ENCODE results near the gene ISOC2. TPM values are rescaled to one million over a fixed set of nuclear protein-coding genes. Genes with fewer than 3 reads are reported as not detected.
A peak's percentile ranks its signal among the peaks of the same experiment; 100 is the strongest.

Gene ISOC2
- total and polyA plus RNA-seq, 9 of the 15 experiments (the other 6 are each of a cell fraction or from before 2014, with no cell fraction given), result 1.2 to 229 (median 58.3) TPM

DNA sequence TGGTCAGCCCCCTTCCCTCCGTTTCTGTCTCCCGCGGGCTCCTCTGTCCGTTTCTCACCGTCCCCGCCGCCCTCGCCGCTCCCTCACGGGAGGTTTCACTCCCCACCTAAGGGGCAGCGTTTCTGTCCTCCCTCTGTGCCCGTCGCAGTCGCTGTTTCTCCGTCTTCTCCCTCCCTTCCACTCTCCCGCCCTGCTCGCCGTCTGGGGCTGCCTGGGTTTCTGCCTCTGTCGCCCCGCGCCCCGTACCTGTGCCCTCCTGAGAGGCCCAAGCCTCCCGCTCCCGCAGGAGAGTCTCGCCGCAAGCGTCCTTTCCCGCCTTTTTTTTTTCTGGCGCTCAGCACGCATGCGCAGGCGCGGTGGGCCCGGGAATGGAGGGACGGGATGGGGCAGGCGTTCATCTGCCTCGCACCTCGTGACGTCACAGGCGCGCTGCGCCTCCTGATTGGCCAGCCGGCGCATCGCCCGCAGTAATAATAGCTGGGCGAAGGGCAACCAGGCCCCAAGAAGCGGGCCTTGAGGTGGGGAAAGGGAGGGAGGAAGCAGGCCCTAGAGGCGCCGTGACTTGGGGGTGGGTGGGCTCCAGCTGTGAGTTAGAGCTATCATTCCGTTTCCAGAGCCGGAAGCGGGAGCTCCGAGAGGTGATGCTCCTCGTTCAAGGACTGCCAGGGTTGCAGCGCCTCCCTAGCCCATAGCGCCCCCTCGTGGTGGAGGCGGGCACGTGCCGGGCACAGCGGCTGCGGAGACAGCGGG is 42.2 kb upstream of the ISOC2 start (continued):
- TF ChIP-seq, protein P1, sequence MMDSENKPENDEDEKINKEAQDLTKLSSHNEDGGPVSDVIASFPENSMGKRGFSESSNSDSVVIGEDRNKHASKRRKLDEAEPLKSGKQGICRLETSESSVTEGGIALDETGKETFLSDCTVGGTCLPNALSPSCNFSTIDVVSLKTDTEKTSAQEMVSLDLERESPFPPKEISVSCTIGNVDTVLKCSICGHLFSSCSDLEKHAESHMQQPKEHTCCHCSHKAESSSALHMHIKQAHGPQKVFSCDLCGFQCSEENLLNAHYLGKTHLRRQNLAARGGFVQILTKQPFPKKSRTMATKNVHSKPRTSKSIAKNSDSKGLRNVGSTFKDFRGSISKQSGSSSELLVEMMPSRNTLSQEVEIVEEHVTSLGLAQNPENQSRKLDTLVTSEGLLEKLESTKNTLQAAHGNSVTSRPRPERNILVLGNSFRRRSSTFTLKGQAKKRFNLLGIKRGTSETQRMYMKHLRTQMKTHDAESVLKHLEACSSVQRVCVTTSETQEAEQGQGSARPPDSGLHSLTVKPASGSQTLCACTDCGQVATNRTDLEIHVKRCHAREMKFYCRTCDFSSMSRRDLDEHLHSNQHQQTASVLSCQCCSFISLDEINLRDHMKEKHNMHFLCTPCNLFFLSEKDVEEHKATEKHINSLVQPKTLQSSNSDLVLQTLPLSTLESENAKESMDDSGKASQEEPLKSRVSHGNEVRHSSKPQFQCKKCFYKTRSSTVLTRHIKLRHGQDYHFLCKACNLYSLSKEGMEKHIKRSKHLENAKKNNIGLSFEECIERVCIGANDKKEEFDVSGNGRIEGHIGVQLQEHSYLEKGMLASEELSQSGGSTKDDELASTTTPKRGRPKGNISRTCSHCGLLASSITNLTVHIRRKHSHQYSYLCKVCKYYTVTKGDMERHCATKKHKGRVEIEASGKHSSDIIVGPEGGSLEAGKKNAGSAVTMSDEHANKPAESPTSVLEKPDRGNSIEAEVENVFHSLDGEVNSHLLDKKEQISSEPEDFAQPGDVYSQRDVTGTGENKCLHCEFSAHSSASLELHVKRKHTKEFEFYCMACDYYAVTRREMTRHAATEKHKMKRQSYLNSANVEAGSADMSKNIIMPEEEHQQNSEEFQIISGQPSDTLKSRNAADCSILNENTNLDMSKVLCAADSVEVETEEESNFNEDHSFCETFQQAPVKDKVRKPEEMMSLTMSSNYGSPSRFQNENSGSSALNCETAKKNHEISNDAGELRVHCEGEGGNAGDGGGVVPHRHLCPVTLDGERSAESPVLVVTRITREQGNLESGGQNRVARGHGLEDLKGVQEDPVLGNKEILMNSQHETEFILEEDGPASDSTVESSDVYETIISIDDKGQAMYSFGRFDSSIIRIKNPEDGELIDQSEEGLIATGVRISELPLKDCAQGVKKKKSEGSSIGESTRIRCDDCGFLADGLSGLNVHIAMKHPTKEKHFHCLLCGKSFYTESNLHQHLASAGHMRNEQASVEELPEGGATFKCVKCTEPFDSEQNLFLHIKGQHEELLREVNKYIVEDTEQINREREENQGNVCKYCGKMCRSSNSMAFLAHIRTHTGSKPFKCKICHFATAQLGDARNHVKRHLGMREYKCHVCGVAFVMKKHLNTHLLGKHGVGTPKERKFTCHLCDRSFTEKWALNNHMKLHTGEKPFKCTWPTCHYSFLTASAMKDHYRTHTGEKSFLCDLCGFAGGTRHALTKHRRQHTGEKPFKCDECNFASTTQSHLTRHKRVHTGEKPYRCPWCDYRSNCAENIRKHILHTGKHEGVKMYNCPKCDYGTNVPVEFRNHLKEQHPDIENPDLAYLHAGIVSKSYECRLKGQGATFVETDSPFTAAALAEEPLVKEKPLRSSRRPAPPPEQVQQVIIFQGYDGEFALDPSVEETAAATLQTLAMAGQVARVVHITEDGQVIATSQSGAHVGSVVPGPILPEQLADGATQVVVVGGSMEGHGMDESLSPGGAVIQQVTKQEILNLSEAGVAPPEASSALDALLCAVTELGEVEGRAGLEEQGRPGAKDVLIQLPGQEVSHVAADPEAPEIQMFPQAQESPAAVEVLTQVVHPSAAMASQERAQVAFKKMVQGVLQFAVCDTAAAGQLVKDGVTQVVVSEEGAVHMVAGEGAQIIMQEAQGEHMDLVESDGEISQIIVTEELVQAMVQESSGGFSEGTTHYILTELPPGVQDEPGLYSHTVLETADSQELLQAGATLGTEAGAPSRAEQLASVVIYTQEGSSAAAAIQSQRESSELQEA (IDR thresholded peaks at IDR 0.05; ENCODE audit: low read depth), result no peak
- TF ChIP-seq, protein P2, sequence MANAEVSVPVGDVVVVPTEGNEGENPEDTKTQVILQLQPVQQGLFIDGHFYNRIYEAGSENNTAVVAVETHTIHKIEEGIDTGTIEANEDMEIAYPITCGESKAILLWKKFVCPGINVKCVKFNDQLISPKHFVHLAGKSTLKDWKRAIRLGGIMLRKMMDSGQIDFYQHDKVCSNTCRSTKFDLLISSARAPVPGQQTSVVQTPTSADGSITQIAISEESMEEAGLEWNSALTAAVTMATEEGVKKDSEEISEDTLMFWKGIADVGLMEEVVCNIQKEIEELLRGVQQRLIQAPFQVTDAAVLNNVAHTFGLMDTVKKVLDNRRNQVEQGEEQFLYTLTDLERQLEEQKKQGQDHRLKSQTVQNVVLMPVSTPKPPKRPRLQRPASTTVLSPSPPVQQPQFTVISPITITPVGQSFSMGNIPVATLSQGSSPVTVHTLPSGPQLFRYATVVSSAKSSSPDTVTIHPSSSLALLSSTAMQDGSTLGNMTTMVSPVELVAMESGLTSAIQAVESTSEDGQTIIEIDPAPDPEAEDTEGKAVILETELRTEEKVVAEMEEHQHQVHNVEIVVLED (CRISPR knock-in tag; IDR thresholded peaks at IDR 0.05), result no peak
- TF ChIP-seq, protein P3, sequence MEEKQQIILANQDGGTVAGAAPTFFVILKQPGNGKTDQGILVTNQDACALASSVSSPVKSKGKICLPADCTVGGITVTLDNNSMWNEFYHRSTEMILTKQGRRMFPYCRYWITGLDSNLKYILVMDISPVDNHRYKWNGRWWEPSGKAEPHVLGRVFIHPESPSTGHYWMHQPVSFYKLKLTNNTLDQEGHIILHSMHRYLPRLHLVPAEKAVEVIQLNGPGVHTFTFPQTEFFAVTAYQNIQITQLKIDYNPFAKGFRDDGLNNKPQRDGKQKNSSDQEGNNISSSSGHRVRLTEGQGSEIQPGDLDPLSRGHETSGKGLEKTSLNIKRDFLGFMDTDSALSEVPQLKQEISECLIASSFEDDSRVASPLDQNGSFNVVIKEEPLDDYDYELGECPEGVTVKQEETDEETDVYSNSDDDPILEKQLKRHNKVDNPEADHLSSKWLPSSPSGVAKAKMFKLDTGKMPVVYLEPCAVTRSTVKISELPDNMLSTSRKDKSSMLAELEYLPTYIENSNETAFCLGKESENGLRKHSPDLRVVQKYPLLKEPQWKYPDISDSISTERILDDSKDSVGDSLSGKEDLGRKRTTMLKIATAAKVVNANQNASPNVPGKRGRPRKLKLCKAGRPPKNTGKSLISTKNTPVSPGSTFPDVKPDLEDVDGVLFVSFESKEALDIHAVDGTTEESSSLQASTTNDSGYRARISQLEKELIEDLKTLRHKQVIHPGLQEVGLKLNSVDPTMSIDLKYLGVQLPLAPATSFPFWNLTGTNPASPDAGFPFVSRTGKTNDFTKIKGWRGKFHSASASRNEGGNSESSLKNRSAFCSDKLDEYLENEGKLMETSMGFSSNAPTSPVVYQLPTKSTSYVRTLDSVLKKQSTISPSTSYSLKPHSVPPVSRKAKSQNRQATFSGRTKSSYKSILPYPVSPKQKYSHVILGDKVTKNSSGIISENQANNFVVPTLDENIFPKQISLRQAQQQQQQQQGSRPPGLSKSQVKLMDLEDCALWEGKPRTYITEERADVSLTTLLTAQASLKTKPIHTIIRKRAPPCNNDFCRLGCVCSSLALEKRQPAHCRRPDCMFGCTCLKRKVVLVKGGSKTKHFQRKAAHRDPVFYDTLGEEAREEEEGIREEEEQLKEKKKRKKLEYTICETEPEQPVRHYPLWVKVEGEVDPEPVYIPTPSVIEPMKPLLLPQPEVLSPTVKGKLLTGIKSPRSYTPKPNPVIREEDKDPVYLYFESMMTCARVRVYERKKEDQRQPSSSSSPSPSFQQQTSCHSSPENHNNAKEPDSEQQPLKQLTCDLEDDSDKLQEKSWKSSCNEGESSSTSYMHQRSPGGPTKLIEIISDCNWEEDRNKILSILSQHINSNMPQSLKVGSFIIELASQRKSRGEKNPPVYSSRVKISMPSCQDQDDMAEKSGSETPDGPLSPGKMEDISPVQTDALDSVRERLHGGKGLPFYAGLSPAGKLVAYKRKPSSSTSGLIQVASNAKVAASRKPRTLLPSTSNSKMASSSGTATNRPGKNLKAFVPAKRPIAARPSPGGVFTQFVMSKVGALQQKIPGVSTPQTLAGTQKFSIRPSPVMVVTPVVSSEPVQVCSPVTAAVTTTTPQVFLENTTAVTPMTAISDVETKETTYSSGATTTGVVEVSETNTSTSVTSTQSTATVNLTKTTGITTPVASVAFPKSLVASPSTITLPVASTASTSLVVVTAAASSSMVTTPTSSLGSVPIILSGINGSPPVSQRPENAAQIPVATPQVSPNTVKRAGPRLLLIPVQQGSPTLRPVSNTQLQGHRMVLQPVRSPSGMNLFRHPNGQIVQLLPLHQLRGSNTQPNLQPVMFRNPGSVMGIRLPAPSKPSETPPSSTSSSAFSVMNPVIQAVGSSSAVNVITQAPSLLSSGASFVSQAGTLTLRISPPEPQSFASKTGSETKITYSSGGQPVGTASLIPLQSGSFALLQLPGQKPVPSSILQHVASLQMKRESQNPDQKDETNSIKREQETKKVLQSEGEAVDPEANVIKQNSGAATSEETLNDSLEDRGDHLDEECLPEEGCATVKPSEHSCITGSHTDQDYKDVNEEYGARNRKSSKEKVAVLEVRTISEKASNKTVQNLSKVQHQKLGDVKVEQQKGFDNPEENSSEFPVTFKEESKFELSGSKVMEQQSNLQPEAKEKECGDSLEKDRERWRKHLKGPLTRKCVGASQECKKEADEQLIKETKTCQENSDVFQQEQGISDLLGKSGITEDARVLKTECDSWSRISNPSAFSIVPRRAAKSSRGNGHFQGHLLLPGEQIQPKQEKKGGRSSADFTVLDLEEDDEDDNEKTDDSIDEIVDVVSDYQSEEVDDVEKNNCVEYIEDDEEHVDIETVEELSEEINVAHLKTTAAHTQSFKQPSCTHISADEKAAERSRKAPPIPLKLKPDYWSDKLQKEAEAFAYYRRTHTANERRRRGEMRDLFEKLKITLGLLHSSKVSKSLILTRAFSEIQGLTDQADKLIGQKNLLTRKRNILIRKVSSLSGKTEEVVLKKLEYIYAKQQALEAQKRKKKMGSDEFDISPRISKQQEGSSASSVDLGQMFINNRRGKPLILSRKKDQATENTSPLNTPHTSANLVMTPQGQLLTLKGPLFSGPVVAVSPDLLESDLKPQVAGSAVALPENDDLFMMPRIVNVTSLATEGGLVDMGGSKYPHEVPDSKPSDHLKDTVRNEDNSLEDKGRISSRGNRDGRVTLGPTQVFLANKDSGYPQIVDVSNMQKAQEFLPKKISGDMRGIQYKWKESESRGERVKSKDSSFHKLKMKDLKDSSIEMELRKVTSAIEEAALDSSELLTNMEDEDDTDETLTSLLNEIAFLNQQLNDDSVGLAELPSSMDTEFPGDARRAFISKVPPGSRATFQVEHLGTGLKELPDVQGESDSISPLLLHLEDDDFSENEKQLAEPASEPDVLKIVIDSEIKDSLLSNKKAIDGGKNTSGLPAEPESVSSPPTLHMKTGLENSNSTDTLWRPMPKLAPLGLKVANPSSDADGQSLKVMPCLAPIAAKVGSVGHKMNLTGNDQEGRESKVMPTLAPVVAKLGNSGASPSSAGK (IDR thresholded peaks at IDR 0.05), result peak; percentile 100
- no peak for TF ChIP-seq IFI16 (CRISPR knock-in tag; IDR thresholded peaks at IDR 0.05)
